Measurements from ENCODE around the gene BMPER. TPM values are rescaled to one million over a fixed set of nuclear protein-coding genes. Genes with fewer than 3 reads are reported as not detected.

Gene BMPER
- total RNA-seq, 1 donor from 2014 or later: 1.9 TPM

GRCh38 chr7:34109936-34110780 is 204.8 kb downstream of the BMPER start:
- intact Hi-C loops (cut with DNase I): no loop called here
- no peak for DNase-seq (ENCODE audit: low spot score)

GRCh38 chr7:34111031-34111430 is 205.7 kb downstream of the BMPER start:
- intact Hi-C loops (cut with DNase I): no loop called here
- no peak for DNase-seq (ENCODE audit: low spot score)

GRCh38 chr7:34115503-34115902 is 210.2 kb downstream of the BMPER start:
- no peak for DNase-seq (ENCODE audit: low spot score)
- intact Hi-C loops (cut with DNase I): no loop called here

- intact Hi-C loops (cut with DNase I): no loop called here
- no peak for DNase-seq (ENCODE audit: low spot score)
Observed at GRCh38 chr7:34117573-34117972, 212.2 kb downstream of the BMPER start.

GRCh38 chr7:34121366-34121765 is 216.0 kb downstream of the BMPER start:
- no peak for DNase-seq (ENCODE audit: low spot score)
- intact Hi-C loops (cut with DNase I): no loop called here

GRCh38 chr7:34123316-34123715 is 218.0 kb downstream of the BMPER start:
- no peak for DNase-seq (ENCODE audit: low spot score)
- intact Hi-C loops (cut with DNase I): no loop called here

- intact Hi-C loops (cut with DNase I): no loop called here
- DNase-seq (ENCODE audit: low spot score): no peak
Observed at GRCh38 chr7:34124765-34125164, 219.4 kb downstream of the BMPER start.

GRCh38 chr7:34128762-34129161 is 223.4 kb downstream of the BMPER start:
- no peak for DNase-seq (ENCODE audit: low spot score)
- intact Hi-C loops (cut with DNase I): no loop called here

GRCh38 chr7:34130558-34131295 is 225.4 kb downstream of the BMPER start:
- no peak for DNase-seq (ENCODE audit: low spot score)
- intact Hi-C loops (cut with DNase I): loop anchor here (10.0 kb wide), 2 partner anchors 304 to 464 kb away; no protein-coding TSS in a partner anchor

GRCh38 chr7:34131371-34131770 is 226.0 kb downstream of the BMPER start:
- no peak for DNase-seq (ENCODE audit: low spot score)
- intact Hi-C loops (cut with DNase I): loop anchor here (10.0 kb wide), 2 partner anchors 303 to 463 kb away; no protein-coding TSS in a partner anchor

GRCh38 chr7:34133356-34133982 is 228.1 kb downstream of the BMPER start:
- intact Hi-C loops (cut with DNase I): loop anchor here (10.0 kb wide), 2 partner anchors 301 to 461 kb away; no protein-coding TSS in a partner anchor
- DNase-seq (ENCODE audit: low spot score): no peak

GRCh38 chr7:34133983-34134782 is 228.8 kb downstream of the BMPER start:
- intact Hi-C loops (cut with DNase I): loop anchor here (10.0 kb wide), 2 partner anchors 301 to 461 kb away; no protein-coding TSS in a partner anchor
- DNase-seq (ENCODE audit: low spot score): peak; percentile 78

GRCh38 chr7:34135924-34136323 is 230.6 kb downstream of the BMPER start:
- no peak for DNase-seq (ENCODE audit: low spot score)
- intact Hi-C loops (cut with DNase I): loop anchor here (10.0 kb wide), 2 partner anchors 299 to 459 kb away; no protein-coding TSS in a partner anchor

GRCh38 chr7:34136698-34137097 is 231.4 kb downstream of the BMPER start:
- no peak for DNase-seq (ENCODE audit: low spot score)
- intact Hi-C loops (cut with DNase I): loop anchor here (10.0 kb wide), 2 partner anchors 298 to 458 kb away; no protein-coding TSS in a partner anchor

GRCh38 chr7:34137176-34137575 is 231.8 kb downstream of the BMPER start:
- DNase-seq (ENCODE audit: low spot score): no peak
- intact Hi-C loops (cut with DNase I): loop anchor here (10.0 kb wide), 2 partner anchors 298 to 458 kb away; no protein-coding TSS in a partner anchor

GRCh38 chr7:34138483-34138882 is 233.1 kb downstream of the BMPER start:
- intact Hi-C loops (cut with DNase I): loop anchor here (10.0 kb wide), 2 partner anchors 296 to 456 kb away; no protein-coding TSS in a partner anchor
- DNase-seq (ENCODE audit: low spot score): no peak

GRCh38 chr7:34139086-34139485 is 233.7 kb downstream of the BMPER start:
- intact Hi-C loops (cut with DNase I): loop anchor here (10.0 kb wide), 2 partner anchors 296 to 456 kb away; no protein-coding TSS in a partner anchor
- DNase-seq (ENCODE audit: low spot score): no peak

GRCh38 chr7:34140066-34140465 is 234.7 kb downstream of the BMPER start:
- intact Hi-C loops (cut with DNase I): no loop called here
- no peak for DNase-seq (ENCODE audit: low spot score)

GRCh38 chr7:34143402-34143801 is 238.1 kb downstream of the BMPER start:
- DNase-seq (ENCODE audit: low spot score): no peak
- intact Hi-C loops (cut with DNase I): no loop called here

Data from cardiac septum (tissue), 1 donor.